ENCODE measurements around the gene THOC1. TPM values are rescaled to one million over a fixed set of nuclear protein-coding genes. Genes with fewer than 3 reads are reported as not detected.

The THOC1 gene
- polyA plus RNA-seq, 3 donors: 7.8 to 18.3 (median 8.9) TPM

GRCh38 chr18:179499-179898 is 88.3 kb downstream of the THOC1 start:
- no peaks in the 10 kb centered on the region for H3K4me1 ChIP-seq (ENCODE audit: control insufficient read depth in 1 of 2, insufficient read depth in 2 of 2, low read length in 2 of 2)
- H3K4me2 ChIP-seq (replicated peaks; ENCODE audit: extremely low read depth, low read length, poor library complexity, severe bottlenecking): no peak overlapping the region
- 100% methylated on average over 1 of the region's 5 CpGs for WGBS (ENCODE audit: insufficient coverage)
- H2AFZ ChIP-seq (ENCODE audit: insufficient read depth, low read depth, low read length, poor library complexity, severe bottlenecking): no peak overlapping the region
- no peaks in the 10 kb centered on the region for H3K27me3 ChIP-seq (ENCODE audit: control insufficient read depth in 2 of 2, insufficient read depth in 2 of 2, low read length in 2 of 2)
- Mint-ChIP-seq H3K4me1 (no peaks in the 10 kb centered on the region), H3K36me3 (peaks cover 41 to 58% of the 10 kb centered on the region in 2 donors), H3K27me3 (ENCODE audit: low read depth in 3 of 3) (peaks cover 0 to 1% (median 0%) of the 10 kb centered on the region in 3 donors), H3K9me3 (no peaks in the 10 kb centered on the region), H3K27ac (no peak overlapping the region), H3K4me3 (no peak overlapping the region)
- no peak overlapping the region for H3K4me3 ChIP-seq (replicated peaks in 1 of 3; ENCODE audit: low read depth in 2 of 3, low read length in 3 of 3)
- H3K9me3 ChIP-seq (replicated peaks in 1 of 2; ENCODE audit: control insufficient read depth in 1 of 2, insufficient read depth in 1 of 2, low read length in 2 of 2): no peaks in the 10 kb centered on the region
- H3K79me2 ChIP-seq (ENCODE audit: insufficient read depth, low read length): peaks cover 10% of the 10 kb centered on the region
- H3K9ac ChIP-seq (ENCODE audit: insufficient read depth, low read length, poor library complexity, severe bottlenecking): no peak overlapping the region
- peaks cover 27 to 62% of the 10 kb centered on the region in 2 donors for H3K36me3 ChIP-seq (replicated peaks in 1 of 2; ENCODE audit: control insufficient read depth in 1 of 2, insufficient read depth in 2 of 2, low read length in 2 of 2)
- DNase-seq: no peak
- TF ChIP-seq CTCF (IDR thresholded peaks at IDR 0.05): no peak
- H3K27ac ChIP-seq (ENCODE audit: low read depth in 1 of 2, low read length in 2 of 2): no peak overlapping the region
- intact Hi-C loops (cut with micrococcal nuclease): no loop called here
- H4K20me1 ChIP-seq (ENCODE audit: insufficient read depth, low read length): no peaks in the 10 kb centered on the region

- Histone ChIP-seq H3K36me3 (replicated peaks in 1 of 2; ENCODE audit: control insufficient read depth in 1 of 2, insufficient read depth in 2 of 2, low read length in 2 of 2) (peaks cover 28 to 60% of the 10 kb centered on the region in 2 donors), H3K27me3 (ENCODE audit: control insufficient read depth in 2 of 2, insufficient read depth in 2 of 2, low read length in 2 of 2) (no peaks in the 10 kb centered on the region), H2AFZ (ENCODE audit: insufficient read depth, low read depth, low read length, poor library complexity, severe bottlenecking) (no peak overlapping the region), H3K4me1 (ENCODE audit: control insufficient read depth in 1 of 2, insufficient read depth in 2 of 2, low read length in 2 of 2) (no peaks in the 10 kb centered on the region), H3K9me3 (replicated peaks in 1 of 2; ENCODE audit: control insufficient read depth in 1 of 2, insufficient read depth in 1 of 2, low read length in 2 of 2) (no peaks in the 10 kb centered on the region), H4K20me1 (ENCODE audit: insufficient read depth, low read length) (no peaks in the 10 kb centered on the region), H3K4me3 (replicated peaks in 1 of 3; ENCODE audit: low read depth in 2 of 3, low read length in 3 of 3) (no peak overlapping the region), H3K4me2 (replicated peaks; ENCODE audit: extremely low read depth, low read length, poor library complexity, severe bottlenecking) (no peak overlapping the region), H3K27ac (ENCODE audit: low read depth in 1 of 2, low read length in 2 of 2) (no peak overlapping the region), H3K79me2 (ENCODE audit: insufficient read depth, low read length) (no peaks in the 10 kb centered on the region), H3K9ac (ENCODE audit: insufficient read depth, low read length, poor library complexity, severe bottlenecking) (no peak overlapping the region)
- WGBS (ENCODE audit: insufficient coverage): 100% methylated on average over 3 of the region's 5 CpGs
- DNase-seq: no peak
- Mint-ChIP-seq H3K27me3 (ENCODE audit: low read depth in 3 of 3) (no peaks in the 10 kb centered on the region), H3K4me3 (no peak overlapping the region), H3K4me1 (no peaks in the 10 kb centered on the region), H3K36me3 (peaks cover 30 to 71% of the 10 kb centered on the region in 2 donors), H3K9me3 (no peaks in the 10 kb centered on the region), H3K27ac (no peak overlapping the region)
- intact Hi-C loops (cut with micrococcal nuclease): loop anchor here in 1 of 2 donors (5.0 kb wide), 1 partner anchor 85 kb away; no protein-coding TSS in a partner anchor
- no peak for TF ChIP-seq CTCF (IDR thresholded peaks at IDR 0.05)
These were observed 95.5 kb downstream of the THOC1 start for GRCh38 chr18:172361-172760.

Other genes with a start within 250 kb of the THOC1 start
- under 1 TPM in 1 of 3 donors, not detected in 2; 0.42 TPM for gene TUBB8B, start 218.4 kb downstream of the THOC1 start, polyA plus RNA-seq
- 10 to 100 TPM in 2 of 3 donors, 1 to 10 TPM in 1; 8.1 to 22.4 (median 17.5) TPM for gene USP14, start 109.5 kb downstream of the THOC1 start, polyA plus RNA-seq
- gene COLEC12, start 232.7 kb upstream of the THOC1 start, polyA plus RNA-seq: under 1 TPM; 0.21 to 0.47 (median 0.35) TPM